GF-D8 (cell line): ENCODE measurements around the gene NEURL1.
"Not testable (repeated sequence)": the region's sequence is repeated elsewhere in the genome, so short reads cannot be mapped to it uniquely, and the experiment has no call there.

Experiments used
- DNase-seq: peaks from one replicate; lab custom pipeline; 2025; lab: John Stamatoyannopoulos, UW

Gene NEURL1

GRCh38 chr10:103585011-103585405 lies 91.5 kb downstream of the NEURL1 start:
- DNase-seq, result no peak

- no peak for DNase-seq
Measured at GRCh38 chr10:103587073-103587472, 93.6 kb downstream of the NEURL1 start.

- no peak for DNase-seq
Measured at GRCh38 chr10:103589074-103589630, 95.6 kb downstream of the NEURL1 start.

- no peak for DNase-seq
Measured at GRCh38 chr10:103590060-103590459, 96.6 kb downstream of the NEURL1 start.

- DNase-seq, result no peak
Measured at GRCh38 chr10:103590744-103591291, 97.3 kb downstream of the NEURL1 start.

- DNase-seq, result no peak
Measured at GRCh38 chr10:103592186-103593021, 98.9 kb downstream of the NEURL1 start.

GRCh38 chr10:103593022-103593570 lies 99.6 kb downstream of the NEURL1 start:
- DNase-seq, result no peak

GRCh38 chr10:103595933-103596726 lies 102.6 kb downstream of the NEURL1 start:
- no peak for DNase-seq

GRCh38 chr10:103597003-103597402 lies 103.5 kb downstream of the NEURL1 start:
- DNase-seq, result no peak

- DNase-seq, result no peak
Measured at GRCh38 chr10:103598654-103599115, 105.2 kb downstream of the NEURL1 start.

- no peak for DNase-seq
Measured at GRCh38 chr10:103599211-103599610, 105.7 kb downstream of the NEURL1 start.

- no peak for DNase-seq
Measured at GRCh38 chr10:103599907-103600306, 106.4 kb downstream of the NEURL1 start.

GRCh38 chr10:103600325-103600724 lies 106.8 kb downstream of the NEURL1 start:
- no peak for DNase-seq

- no peak for DNase-seq
Measured at GRCh38 chr10:103600956-103601569, 107.6 kb downstream of the NEURL1 start.

GRCh38 chr10:103602028-103602851 lies 108.7 kb downstream of the NEURL1 start:
- DNase-seq, result no peak

- DNase-seq, result no peak
Measured at GRCh38 chr10:103602852-103603155, 109.3 kb downstream of the NEURL1 start.

- DNase-seq, result no peak
Measured at GRCh38 chr10:103603382-103603781, 109.9 kb downstream of the NEURL1 start.

GRCh38 chr10:103605359-103606096 lies 112.0 kb downstream of the NEURL1 start:
- DNase-seq, result no peak

- not testable (repeated sequence) for DNase-seq
Measured at GRCh38 chr10:103606097-103606438, 112.6 kb downstream of the NEURL1 start.

GRCh38 chr10:103607051-103607450 lies 113.5 kb downstream of the NEURL1 start:
- not testable (repeated sequence) for DNase-seq
